Measurements from ENCODE around the gene GPR176.

GPR176 gene

GRCh38 chr15:39804026-39804425 lies 116.0 kb downstream of the GPR176 start:
- no peak for DNase-seq (ENCODE audit: low read depth)

- no peak for DNase-seq (ENCODE audit: low read depth)
Observed at GRCh38 chr15:39803016-39803415, 117.0 kb downstream of the GPR176 start.

- DNase-seq (ENCODE audit: low read depth) = no peak
Observed at GRCh38 chr15:39801641-39802309, 118.3 kb downstream of the GPR176 start.

- DNase-seq (ENCODE audit: low read depth) = no peak
Observed at GRCh38 chr15:39799552-39800011, 120.5 kb downstream of the GPR176 start.

- DNase-seq (ENCODE audit: low read depth) = no peak
Observed at GRCh38 chr15:39798382-39798781, 121.7 kb downstream of the GPR176 start.

- no peak for DNase-seq (ENCODE audit: low read depth)
Observed at GRCh38 chr15:39797407-39797806, 122.7 kb downstream of the GPR176 start.

- no peak for DNase-seq (ENCODE audit: low read depth)
Observed at GRCh38 chr15:39796601-39797000, 123.5 kb downstream of the GPR176 start.

GRCh38 chr15:39795486-39795885 lies 124.6 kb downstream of the GPR176 start:
- DNase-seq (ENCODE audit: low read depth) = no peak

GRCh38 chr15:39794954-39795353 lies 125.1 kb downstream of the GPR176 start:
- no peak for DNase-seq (ENCODE audit: low read depth)

GRCh38 chr15:39793923-39794322 lies 126.1 kb downstream of the GPR176 start:
- no peak for DNase-seq (ENCODE audit: low read depth)

GRCh38 chr15:39792844-39793335 lies 127.2 kb downstream of the GPR176 start:
- no peak for DNase-seq (ENCODE audit: low read depth)

- DNase-seq (ENCODE audit: low read depth) = no peak
Observed at GRCh38 chr15:39792025-39792843, 127.8 kb downstream of the GPR176 start.

GRCh38 chr15:39789736-39790135 lies 130.3 kb downstream of the GPR176 start:
- no peak for DNase-seq (ENCODE audit: low read depth)

GRCh38 chr15:39788800-39789565 lies 131.1 kb downstream of the GPR176 start:
- no peak for DNase-seq (ENCODE audit: low read depth)

GRCh38 chr15:39788108-39788507 lies 132.0 kb downstream of the GPR176 start:
- DNase-seq (ENCODE audit: low read depth) = no peak

- DNase-seq (ENCODE audit: low read depth) = no peak
Observed at GRCh38 chr15:39787479-39787878, 132.6 kb downstream of the GPR176 start.

GRCh38 chr15:39786447-39787056 lies 133.5 kb downstream of the GPR176 start:
- DNase-seq (ENCODE audit: low read depth) = no peak

- DNase-seq (ENCODE audit: low read depth) = no peak
Observed at GRCh38 chr15:39785841-39786240, 134.2 kb downstream of the GPR176 start.

- no peak for DNase-seq (ENCODE audit: low read depth)
Observed at GRCh38 chr15:39785139-39785538, 134.9 kb downstream of the GPR176 start.

GRCh38 chr15:39784638-39785037 lies 135.4 kb downstream of the GPR176 start:
- no peak for DNase-seq (ENCODE audit: low read depth)

GRCh38 chr15:39784125-39784524 lies 135.9 kb downstream of the GPR176 start:
- no peak for DNase-seq (ENCODE audit: low read depth)

GRCh38 chr15:39783244-39783820 lies 136.7 kb downstream of the GPR176 start:
- no peak for DNase-seq (ENCODE audit: low read depth)

All from stimulated activated CD8-positive, alpha-beta memory T cell treated with anti-CD3 and anti-CD28 coated beads, Interleukin-7, amount 100 ng/mL, for 24 hours (primary cell).